Limb (tissue), 2 donors: Measurements from ENCODE around the gene SLC34A3.

ENCODE experiments used
- DNase-seq, 2 donors: peaks; one replicate each; pipeline ENCODE4 v3.0.0-alpha.2; 2016; ENCODE audit errors: extremely low spot score in 2 of 2

Gene SLC34A3

GRCh38 chr9:137230705-137231371 lies at the start of gene SLC34A3:
Gene SLC34A3 (plus strand): TSS chr9:137230901. CDS start chr9:137231703, 802 bp downstream.
- DNase-seq = no peak

GRCh38 chr9:137181680-137182079 lies 49.0 kb upstream of the SLC34A3 start:
- no peak for DNase-seq

- no peak for DNase-seq
Observed at GRCh38 chr9:137182836-137183235, 47.9 kb upstream of the SLC34A3 start.

- no peak for DNase-seq
Observed at GRCh38 chr9:137183980-137184595, 46.6 kb upstream of the SLC34A3 start.

- DNase-seq = no peak
Observed at GRCh38 chr9:137184881-137185660, 45.6 kb upstream of the SLC34A3 start.

DNA sequence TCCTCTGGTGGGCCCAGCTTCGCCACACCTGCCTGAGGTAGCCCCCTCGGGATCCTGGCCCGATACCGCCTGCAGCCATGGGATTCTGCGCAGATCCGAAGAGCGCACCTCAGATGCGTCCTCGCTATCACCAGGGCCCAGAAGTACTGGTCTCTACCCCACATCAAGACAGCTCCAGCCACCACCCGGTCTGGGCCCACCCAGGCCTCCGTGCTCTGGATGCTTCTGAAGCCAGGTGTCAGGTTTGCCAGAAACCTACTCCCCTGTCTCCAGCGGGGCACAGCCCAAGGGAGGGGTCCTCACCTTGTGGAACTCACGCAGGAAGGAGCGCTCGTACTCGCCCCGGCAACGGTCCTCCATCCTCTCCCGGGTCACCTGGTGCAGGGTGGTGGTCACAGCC lies 44.8 kb upstream of the SLC34A3 start:
- no peak for DNase-seq

GRCh38 chr9:137186385-137186784 lies 44.3 kb upstream of the SLC34A3 start:
- DNase-seq = no peak

- DNase-seq = no peak
Observed at GRCh38 chr9:137187386-137187785, 43.3 kb upstream of the SLC34A3 start.

GRCh38 chr9:137188086-137188489 lies 42.6 kb upstream of the SLC34A3 start:
- no peak for DNase-seq

DNA sequence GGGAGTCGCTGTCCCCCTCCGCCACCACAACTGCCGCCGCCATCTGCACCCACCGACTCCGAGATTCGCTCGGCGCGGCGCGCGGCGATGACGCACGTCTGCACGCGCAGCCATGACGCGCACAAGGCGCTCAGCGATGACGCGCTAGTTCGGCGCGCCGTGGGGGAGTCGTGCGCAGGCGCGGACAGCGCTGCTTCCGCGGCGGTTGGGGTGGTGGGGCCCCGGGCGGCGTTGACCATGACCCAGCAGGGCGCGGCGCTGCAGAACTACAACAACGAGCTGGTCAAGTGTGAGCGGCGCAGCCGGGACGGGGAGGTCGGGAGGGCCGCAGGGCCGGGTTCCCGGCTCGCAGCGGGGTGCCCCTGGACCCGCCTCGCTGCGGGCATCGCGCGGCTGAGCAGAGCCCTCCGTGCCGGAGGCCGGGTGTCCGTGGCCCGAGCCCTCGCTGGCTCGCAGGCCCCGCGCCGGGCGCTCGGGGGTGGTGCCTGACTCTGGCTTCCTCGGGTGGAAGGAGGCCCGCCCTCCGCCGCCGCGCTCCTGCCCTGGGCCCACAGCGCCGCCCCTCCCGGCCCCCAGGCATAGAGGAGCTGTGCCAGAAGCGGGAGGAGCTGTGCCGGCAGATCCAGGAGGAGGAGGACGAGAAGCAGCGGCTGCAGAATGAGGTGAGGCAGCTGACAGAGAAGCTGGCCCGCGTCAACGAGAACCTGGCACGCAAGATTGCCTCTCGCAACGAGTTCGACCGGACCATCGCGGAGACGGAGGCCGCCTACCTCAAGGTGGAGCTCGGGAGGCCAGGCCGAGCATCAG lies 42.0 kb upstream of the SLC34A3 start, which contains the start of the genes ANAPC2 and SSNA1:
TSS of gene ANAPC2 (minus strand) at position 71 of the 807 bp plus-strand sequence. CDS start at position 43, 28 bp downstream.
TSS of gene SSNA1 (plus strand) at position 187 of the 807 bp plus-strand sequence. CDS start at position 238, 51 bp downstream.
- DNase-seq = peak; percentile 88 to 98

- no peak for DNase-seq
Observed at GRCh38 chr9:137189297-137190295, 41.1 kb upstream of the SLC34A3 start.

- DNase-seq = no peak
Observed at GRCh38 chr9:137190315-137190856, 40.3 kb upstream of the SLC34A3 start.

DNA sequence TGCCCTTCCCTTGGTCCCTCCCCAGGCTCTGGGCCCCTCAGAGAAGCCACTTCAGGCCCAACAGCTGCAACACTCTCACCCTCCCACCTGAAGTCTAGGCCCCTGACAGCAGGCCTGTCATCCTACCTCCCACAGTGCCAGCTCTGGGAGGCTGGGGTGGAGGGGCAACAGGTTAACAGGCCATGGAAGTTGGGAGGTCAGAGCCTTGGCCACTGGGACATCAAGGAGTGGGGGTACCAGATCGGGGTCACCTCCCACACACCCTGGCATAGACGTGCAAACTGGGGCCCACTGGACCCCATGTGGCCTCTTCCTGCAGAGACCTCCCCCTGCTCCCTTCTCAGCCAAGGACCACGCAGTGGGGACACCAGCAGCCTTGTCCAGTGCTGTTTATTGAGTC lies 39.5 kb upstream of the SLC34A3 start:
- DNase-seq = no peak

GRCh38 chr9:137191691-137192447 lies 38.8 kb upstream of the SLC34A3 start:
- DNase-seq = no peak

GRCh38 chr9:137192448-137192780 lies 38.3 kb upstream of the SLC34A3 start:
- no peak for DNase-seq

GRCh38 chr9:137192859-137193258 lies 37.8 kb upstream of the SLC34A3 start:
- no peak for DNase-seq

- no peak for DNase-seq
Observed at GRCh38 chr9:137193771-137194170, 36.9 kb upstream of the SLC34A3 start.

DNA sequence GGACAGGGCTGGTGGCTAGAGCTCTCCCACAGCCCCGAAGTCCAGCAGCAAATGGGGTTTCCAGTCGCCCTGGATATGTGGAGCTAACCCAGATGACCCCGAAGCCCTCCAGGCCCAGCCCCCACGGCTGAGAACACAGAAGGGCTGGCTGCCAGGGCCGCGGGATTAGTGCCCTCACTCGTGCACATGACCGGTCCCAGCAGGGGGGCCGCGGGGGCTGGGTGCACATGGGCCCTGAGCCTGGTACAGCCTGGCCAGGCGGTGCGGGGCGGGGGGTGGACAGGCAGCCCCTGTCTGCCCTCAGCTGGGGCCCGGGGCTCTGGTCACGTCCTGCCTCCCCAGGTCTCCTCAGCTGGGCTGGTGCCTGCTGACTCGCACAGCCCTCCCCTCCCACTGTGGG lies 36.3 kb upstream of the SLC34A3 start:
- no peak for DNase-seq

GRCh38 chr9:137194909-137195308 lies 35.8 kb upstream of the SLC34A3 start:
- no peak for DNase-seq
